ENCODE results near the gene EMC9. TPM values are rescaled to one million over a fixed set of nuclear protein-coding genes. Genes with fewer than 3 reads are reported as not detected.

EMC9 gene
- total and polyA plus RNA-seq, 4 donors: 4.6 to 29.4 (median 20.0) TPM

DNA sequence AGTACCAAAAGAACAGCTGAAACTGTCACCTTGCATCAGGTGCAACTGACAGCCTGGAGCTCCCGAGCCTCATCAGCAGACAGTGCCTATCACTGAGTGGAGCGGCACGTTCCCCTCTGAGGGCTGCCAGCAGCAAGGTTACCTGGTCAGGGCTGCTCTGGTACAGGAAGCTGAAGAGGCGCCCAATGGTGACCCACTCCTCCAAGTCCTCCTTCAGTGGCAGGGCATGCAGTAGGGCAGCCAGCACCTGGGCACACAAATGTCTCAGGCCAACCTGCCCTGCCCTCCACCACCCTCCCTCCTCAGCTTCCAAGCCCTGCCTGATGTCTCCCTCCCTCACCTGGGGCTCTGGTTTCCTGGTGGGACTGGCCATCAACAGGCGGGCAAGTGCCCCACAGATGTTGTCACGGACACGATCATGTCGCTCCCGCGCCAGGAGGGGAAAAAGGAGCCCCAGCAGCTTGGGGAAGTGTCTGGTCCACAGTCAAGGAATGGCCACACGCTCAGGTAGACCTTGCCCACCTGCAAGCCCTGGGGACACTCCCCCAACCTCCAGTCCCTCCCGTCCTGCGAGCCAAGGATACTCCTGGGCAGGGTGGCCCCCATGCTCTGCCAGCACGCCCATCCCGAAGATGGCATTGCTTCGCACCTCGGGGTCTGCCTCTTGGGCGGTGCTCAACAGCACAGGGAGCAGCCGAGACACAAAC is 40.1 kb upstream of the EMC9 start:
- Histone ChIP-seq H3K9me3 (ENCODE audit: control insufficient read depth in 4 of 4, insufficient read depth in 3 of 4, low read length in 3 of 4) (no peaks in the 10 kb centered on the region), H3K4me1 (ENCODE audit: control insufficient read depth in 5 of 5, insufficient read depth in 5 of 5, low read length in 5 of 5) (no peaks in the 10 kb centered on the region), H3K27me3 (ENCODE audit: control insufficient read depth in 3 of 3, insufficient read depth in 3 of 3, low read length in 2 of 3) (no peaks in the 10 kb centered on the region), H3K36me3 (ENCODE audit: control insufficient read depth in 4 of 4, insufficient read depth in 4 of 4, low read length in 4 of 4) (peaks cover 20 to 91% (median 24%) of the 10 kb centered on the region in 4 donors), H3K27ac (ENCODE audit: low read depth in 1 of 2, low read length in 1 of 2) (no peak overlapping the region), H3K9ac (ENCODE audit: insufficient read depth in 1 of 2, low read length in 2 of 2) (no peak overlapping the region), H3K4me3 (no peak overlapping the region)
- WGBS, 2 donors: 90% methylated on average over 15 to 19 of the region's 19 CpGs
- no peak for DNase-seq
- TF ChIP-seq CTCF (IDR thresholded peaks at IDR 0.05; ENCODE audit: control extremely low read depth, extremely low read depth): no peak
- no peak for ATAC-seq (ENCODE audit: insufficient read depth, low FRiP score)

GRCh38 chr14:24179961-24180796 is 38.8 kb upstream of the EMC9 start:
- peaks cover 8 to 85% (median 18%) of the 10 kb centered on the region in 4 donors for H3K36me3 ChIP-seq (ENCODE audit: control insufficient read depth in 4 of 4, insufficient read depth in 4 of 4, low read length in 4 of 4)
- H3K4me3 ChIP-seq: no peak overlapping the region
- H3K9ac ChIP-seq (ENCODE audit: insufficient read depth in 1 of 2, low read length in 2 of 2): no peak overlapping the region
- no peaks in the 10 kb centered on the region for H3K4me1 ChIP-seq (ENCODE audit: control insufficient read depth in 5 of 5, insufficient read depth in 5 of 5, low read length in 5 of 5)
- no peak for DNase-seq
- no peaks in the 10 kb centered on the region for H3K27me3 ChIP-seq (ENCODE audit: control insufficient read depth in 3 of 3, insufficient read depth in 3 of 3, low read length in 2 of 3)
- no peak for ATAC-seq (ENCODE audit: insufficient read depth, low FRiP score)
- H3K9me3 ChIP-seq (ENCODE audit: control insufficient read depth in 4 of 4, insufficient read depth in 3 of 4, low read length in 3 of 4): no peaks in the 10 kb centered on the region
- WGBS, 2 donors: 83 to 93% methylated on average over 18 of the region's 18 CpGs
- no peak for TF ChIP-seq CTCF (IDR thresholded peaks at IDR 0.05; ENCODE audit: control extremely low read depth, extremely low read depth)
- H3K27ac ChIP-seq (ENCODE audit: low read depth in 1 of 2, low read length in 1 of 2): no peak overlapping the region

DNA sequence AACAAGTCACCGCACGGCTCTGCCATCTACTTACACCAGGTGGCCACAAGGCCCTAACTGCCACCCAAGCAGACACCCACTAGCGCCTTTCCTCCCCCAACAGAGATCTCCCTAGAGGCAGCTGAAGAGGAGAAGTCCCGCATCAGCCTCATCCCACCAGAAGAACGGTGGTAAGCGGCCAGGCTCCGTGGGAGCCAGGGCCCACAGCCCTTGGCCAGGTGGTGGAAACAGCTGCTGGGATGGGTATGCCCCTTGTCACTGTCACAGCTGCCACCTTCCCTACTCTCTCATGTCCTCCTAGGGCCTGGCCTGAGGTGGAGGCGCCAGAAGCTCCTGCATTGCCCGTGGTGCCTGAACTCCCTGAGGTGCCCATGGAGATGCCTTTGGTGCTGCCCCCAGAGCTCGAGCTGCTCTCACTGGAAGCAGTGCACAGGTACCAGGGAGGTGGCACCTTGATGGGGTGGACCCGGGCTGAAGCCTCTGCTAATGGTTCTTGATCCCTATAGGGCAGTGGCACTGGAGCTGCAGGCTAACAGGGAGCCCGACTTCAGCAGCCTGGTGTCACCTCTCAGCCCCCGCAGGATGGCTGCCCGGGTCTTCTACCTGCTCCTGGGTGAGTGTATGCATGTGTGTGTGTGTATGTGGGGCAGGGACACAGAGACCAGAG is 38.0 kb upstream of the EMC9 start:
- DNase-seq (no peak), ATAC-seq (ENCODE audit: insufficient read depth, low FRiP score) (no peak)
- Histone ChIP-seq H3K27ac (ENCODE audit: low read depth in 1 of 2, low read length in 1 of 2) (no peak overlapping the region), H3K4me1 (ENCODE audit: control insufficient read depth in 5 of 5, insufficient read depth in 5 of 5, low read length in 5 of 5) (no peaks in the 10 kb centered on the region), H3K27me3 (ENCODE audit: control insufficient read depth in 3 of 3, insufficient read depth in 3 of 3, low read length in 2 of 3) (no peaks in the 10 kb centered on the region), H3K4me3 (no peak overlapping the region), H3K36me3 (ENCODE audit: control insufficient read depth in 4 of 4, insufficient read depth in 4 of 4, low read length in 4 of 4) (peaks cover 5 to 77% (median 13%) of the 10 kb centered on the region in 4 donors), H3K9me3 (ENCODE audit: control insufficient read depth in 4 of 4, insufficient read depth in 3 of 4, low read length in 3 of 4) (no peaks in the 10 kb centered on the region), H3K9ac (ENCODE audit: insufficient read depth in 1 of 2, low read length in 2 of 2) (no peak overlapping the region)
- 88 to 89% methylated on average over 14 of the region's 14 CpGs for WGBS, 2 donors
- no peak for TF ChIP-seq CTCF (IDR thresholded peaks at IDR 0.05; ENCODE audit: control extremely low read depth, extremely low read depth)
